Amniotic epithelial cell (primary cell): ENCODE measurements around the gene DFFB.

Experiments
- DNase-seq: peaks from one replicate; pipeline ENCODE4 v3.0.0-alpha.2; 2010; ENCODE audit warnings: low read depth

DFFB gene

GRCh38 chr1:3926956-3927355 is 69.7 kb downstream of the DFFB start:
- DNase-seq = no peak

- no peak for DNase-seq
These were observed 71.3 kb downstream of the DFFB start for GRCh38 chr1:3928586-3928985.

GRCh38 chr1:3929126-3929525 is 71.8 kb downstream of the DFFB start:
- no peak for DNase-seq

- DNase-seq = no peak
These were observed 73.2 kb downstream of the DFFB start for GRCh38 chr1:3930301-3931006.

- DNase-seq = no peak
These were observed 74.0 kb downstream of the DFFB start for GRCh38 chr1:3931007-3931912.

GRCh38 chr1:3932156-3932919 is 75.1 kb downstream of the DFFB start:
- no peak for DNase-seq
